Progenitor cell of endocrine pancreas (in vitro differentiated cells): ENCODE measurements around the gene ANKRD40. TPM values are rescaled to one million over a fixed set of nuclear protein-coding genes. Genes with fewer than 3 reads are reported as not detected.

ENCODE experiments used
- DNase-seq: peaks from one replicate; pipeline ENCODE4 v3.0.0; 2021; ENCODE audit warnings: low spot score; ENCODE audit not compliant: unreplicated experiment
- H3K27ac Mint-ChIP-seq: 2 replicates; pipeline ENCODE4 v1.8.0; 2021; ENCODE audit warnings: mild to moderate bottlenecking, moderate library complexity, mixed read lengths
- H3K27me3 Mint-ChIP-seq: 2 replicates; pipeline ENCODE4 v1.8.0; 2021; ENCODE audit warnings: mixed read lengths
- H3K36me3 Mint-ChIP-seq: 2 replicates; pipeline ENCODE4 v1.8.0; 2022; ENCODE audit warnings: mixed read lengths; ENCODE audit not compliant: insufficient read depth
- H3K4me1 Mint-ChIP-seq: 2 replicates; pipeline ENCODE4 v1.8.0; 2021; ENCODE audit warnings: low read depth, mixed read lengths
- H3K4me3 Mint-ChIP-seq: 2 replicates; pipeline ENCODE4 v1.8.0; 2021; ENCODE audit warnings: low read depth, mild to moderate bottlenecking, moderate library complexity, mixed read lengths
- H3K9me3 Mint-ChIP-seq: 2 replicates; pipeline ENCODE4 v1.8.0; 2021; ENCODE audit warnings: low read depth, mixed read lengths
- total RNA-seq: library from RNA; stranded (reverse); gene quantifications from 2 replicates; pipeline ENCODE4 v1.2.1, GENCODE V29; 2021
- TF ChIP-seq, protein P1 (sequence below): fragments of 200-600 bp; sonication (generic); IDR thresholded peaks from one replicate; pipeline ENCODE4 v1.5.0; 2021; ENCODE audit warnings: antibody characterized with exemption, mild to moderate bottlenecking; ENCODE audit not compliant: unreplicated experiment

The ANKRD40 gene
- total RNA-seq, 1 donor from 2014 or later: 39.0 TPM

DNA sequence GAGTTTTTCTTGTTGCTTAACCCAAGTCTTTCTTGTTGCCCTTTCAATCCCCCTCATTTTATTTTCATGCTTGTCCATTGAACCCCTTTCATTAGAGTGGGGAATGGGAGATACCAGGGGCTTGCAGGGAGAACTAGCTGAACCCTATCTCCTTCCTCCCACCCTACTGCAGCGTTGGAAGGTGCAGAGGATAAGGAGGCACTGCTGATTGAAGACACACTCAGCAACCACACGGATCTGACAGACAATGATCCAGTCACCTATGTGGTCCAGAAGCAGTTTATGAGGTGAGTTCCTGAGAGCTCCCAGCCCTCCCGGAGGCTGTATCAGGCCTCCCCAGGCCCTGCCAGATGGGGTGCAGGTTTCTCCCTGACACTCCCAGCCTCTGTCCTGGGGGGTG is 32.5 kb downstream of the ANKRD40 start:
- Mint-ChIP-seq H3K4me3 (no peak overlapping the region), H3K9me3 (no peaks in the 10 kb centered on the region), H3K36me3 (no peaks in the 10 kb centered on the region), H3K27ac (no peak overlapping the region), H3K27me3 (no peaks in the 10 kb centered on the region), H3K4me1 (peaks cover 6% of the 10 kb centered on the region)
- no peak for DNase-seq
- TF ChIP-seq, protein P1, sequence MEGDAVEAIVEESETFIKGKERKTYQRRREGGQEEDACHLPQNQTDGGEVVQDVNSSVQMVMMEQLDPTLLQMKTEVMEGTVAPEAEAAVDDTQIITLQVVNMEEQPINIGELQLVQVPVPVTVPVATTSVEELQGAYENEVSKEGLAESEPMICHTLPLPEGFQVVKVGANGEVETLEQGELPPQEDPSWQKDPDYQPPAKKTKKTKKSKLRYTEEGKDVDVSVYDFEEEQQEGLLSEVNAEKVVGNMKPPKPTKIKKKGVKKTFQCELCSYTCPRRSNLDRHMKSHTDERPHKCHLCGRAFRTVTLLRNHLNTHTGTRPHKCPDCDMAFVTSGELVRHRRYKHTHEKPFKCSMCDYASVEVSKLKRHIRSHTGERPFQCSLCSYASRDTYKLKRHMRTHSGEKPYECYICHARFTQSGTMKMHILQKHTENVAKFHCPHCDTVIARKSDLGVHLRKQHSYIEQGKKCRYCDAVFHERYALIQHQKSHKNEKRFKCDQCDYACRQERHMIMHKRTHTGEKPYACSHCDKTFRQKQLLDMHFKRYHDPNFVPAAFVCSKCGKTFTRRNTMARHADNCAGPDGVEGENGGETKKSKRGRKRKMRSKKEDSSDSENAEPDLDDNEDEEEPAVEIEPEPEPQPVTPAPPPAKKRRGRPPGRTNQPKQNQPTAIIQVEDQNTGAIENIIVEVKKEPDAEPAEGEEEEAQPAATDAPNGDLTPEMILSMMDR: no peak

DNA sequence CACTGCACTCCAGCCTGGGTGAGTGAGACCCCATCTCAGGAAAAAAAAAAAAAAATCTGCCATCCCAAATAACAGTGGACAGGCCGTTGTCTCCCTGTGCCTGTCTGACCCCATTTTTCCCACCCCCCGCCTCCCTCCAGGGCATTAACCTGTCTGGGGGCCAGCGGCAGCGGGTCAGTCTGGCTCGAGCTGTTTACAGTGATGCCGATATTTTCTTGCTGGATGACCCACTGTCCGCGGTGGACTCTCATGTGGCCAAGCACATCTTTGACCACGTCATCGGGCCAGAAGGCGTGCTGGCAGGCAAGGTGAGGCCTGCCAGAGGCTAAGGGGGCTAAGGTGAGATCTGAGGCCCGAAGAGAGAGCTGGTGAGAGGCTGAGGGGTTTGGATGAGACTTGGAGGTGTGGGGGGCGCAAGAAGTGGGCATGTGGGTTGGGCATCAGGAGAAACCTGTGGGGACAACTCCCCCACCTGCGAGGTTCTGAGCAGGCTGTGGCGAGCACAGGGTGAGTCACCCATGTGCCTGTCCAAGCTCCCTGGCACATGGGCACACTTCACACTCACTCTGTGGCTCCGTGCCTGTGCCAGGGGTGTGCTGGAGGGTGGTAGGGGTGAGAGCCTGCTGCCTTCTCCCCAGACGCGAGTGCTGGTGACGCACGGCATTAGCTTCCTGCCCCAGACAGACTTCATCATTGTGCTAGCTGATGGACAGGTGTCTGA is 34.7 kb downstream of the ANKRD40 start:
- H3K4me3 Mint-ChIP-seq: no peak overlapping the region
- TF ChIP-seq, protein P1: no peak
- no peak for DNase-seq
- H3K9me3 Mint-ChIP-seq: no peaks in the 10 kb centered on the region
- H3K4me1 Mint-ChIP-seq: peaks cover 6% of the 10 kb centered on the region
- peak overlapping the region; percentile 88 for H3K27ac Mint-ChIP-seq
- H3K27me3 Mint-ChIP-seq: no peaks in the 10 kb centered on the region
- H3K36me3 Mint-ChIP-seq: no peaks in the 10 kb centered on the region

DNA sequence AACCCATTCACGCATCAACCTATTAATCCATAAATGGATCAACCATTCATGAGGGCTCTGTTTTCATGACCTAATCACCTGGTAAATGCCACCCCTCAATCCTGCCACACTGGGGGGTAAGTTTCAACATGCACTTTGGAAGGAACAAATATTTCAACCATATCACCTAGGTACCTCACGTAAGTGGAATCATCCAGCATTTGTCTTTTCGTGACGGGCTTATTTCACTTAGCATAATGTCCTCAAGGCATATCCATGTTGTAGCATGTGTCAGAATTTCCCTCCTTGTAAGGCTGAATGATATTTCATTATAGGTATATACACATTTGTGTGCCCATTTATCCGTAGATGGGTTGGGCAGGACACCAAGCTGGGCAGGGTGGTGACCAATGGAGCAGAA is 35.6 kb downstream of the ANKRD40 start:
- no peak for DNase-seq
- Mint-ChIP-seq H3K27me3 (no peaks in the 10 kb centered on the region), H3K9me3 (no peaks in the 10 kb centered on the region), H3K4me3 (no peak overlapping the region), H3K27ac (no peak overlapping the region), H3K36me3 (no peaks in the 10 kb centered on the region), H3K4me1 (peaks cover 11% of the 10 kb centered on the region)
- TF ChIP-seq, protein P1: no peak

DNA sequence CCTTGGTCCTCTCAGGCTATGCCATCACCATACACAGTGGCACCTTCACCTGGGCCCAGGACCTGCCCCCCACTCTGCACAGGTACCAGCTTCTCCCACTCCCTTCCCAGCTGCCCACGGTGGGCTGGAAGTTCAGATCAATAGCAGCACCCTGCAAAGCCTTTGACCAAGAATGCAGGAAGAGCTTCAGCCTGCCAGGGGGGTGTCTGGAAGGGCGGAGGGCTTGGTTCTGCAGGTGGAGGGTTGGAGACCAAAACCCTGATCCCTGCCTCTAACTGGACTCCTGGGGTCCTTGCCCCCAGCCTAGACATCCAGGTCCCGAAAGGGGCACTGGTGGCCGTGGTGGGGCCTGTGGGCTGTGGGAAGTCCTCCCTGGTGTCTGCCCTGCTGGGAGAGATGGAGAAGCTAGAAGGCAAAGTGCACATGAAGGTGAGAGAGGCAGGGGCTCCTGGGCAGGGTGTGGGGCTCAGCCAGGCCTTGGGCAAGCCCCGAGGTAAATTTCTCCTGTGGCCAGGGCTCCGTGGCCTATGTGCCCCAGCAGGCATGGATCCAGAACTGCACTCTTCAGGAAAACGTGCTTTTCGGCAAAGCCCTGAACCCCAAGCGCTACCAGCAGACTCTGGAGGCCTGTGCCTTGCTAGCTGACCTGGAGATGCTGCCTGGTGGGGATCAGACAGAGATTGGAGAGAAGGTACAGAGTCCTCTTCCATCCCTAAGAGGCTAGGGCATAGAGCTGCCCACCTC is 38.7 kb downstream of the ANKRD40 start:
- DNase-seq: no peak

More for the DNA sequence above, 38.7 kb downstream of the ANKRD40 start:
- H3K27ac Mint-ChIP-seq: no peak overlapping the region
- no peaks in the 10 kb centered on the region for H3K36me3 Mint-ChIP-seq
- H3K9me3 Mint-ChIP-seq: no peaks in the 10 kb centered on the region
- H3K4me3 Mint-ChIP-seq: no peak overlapping the region
- H3K4me1 Mint-ChIP-seq: peaks cover 11% of the 10 kb centered on the region
- no peaks in the 10 kb centered on the region for H3K27me3 Mint-ChIP-seq
- TF ChIP-seq, protein P1: no peak
